HEK293 (cell line): Measurements from ENCODE around the gene SLC7A9.

Experiments used
- CTCF ChIA-PET: fragments of 350-600 bp; formaldehyde crosslinking; extraction: SDS; loops from one replicate; lab custom pipeline; 2021; ENCODE audit warnings: antibody characterized with exemption; lab: Yijun Ruan, JAX
- POLR2A ChIA-PET: fragments of 300-600 bp; formaldehyde crosslinking; extraction: SDS; loops from one replicate; lab custom pipeline; 2020; ENCODE audit warnings: antibody characterized with exemption, inconsistent platforms; lab: Yijun Ruan, JAX
- H3K27ac ChIP-seq: fragments of 200-500 bp; sonication (Bioruptor generic); 2 replicates; pipeline ENCODE4 v1.5.1; 2014; ENCODE audit warnings: low read depth, low read length, control low read depth, inconsistent platforms; ENCODE audit errors: extremely low read depth
- H3K36me3 ChIP-seq, 2 experiments: fragments of 200-500 bp in 1 of 2; sonication (Bioruptor generic) in 1 of 2; 1 replicate in 1 of 2; 2 replicates in 1 of 2; pipeline ENCODE4 v1.5.1; 2014 to 2017; ENCODE audit warnings: inconsistent platforms in 2 of 2, low read length in 2 of 2; ENCODE audit not compliant: control insufficient read depth in 2 of 2, insufficient read depth in 1 of 2
- H3K4me1 ChIP-seq: fragments of 200-500 bp; sonication (Bioruptor generic); 2 replicates; pipeline ENCODE4 v1.5.1; 2014; ENCODE audit warnings: mild to moderate bottlenecking, low read length, inconsistent platforms; ENCODE audit not compliant: control insufficient read depth, insufficient read depth
- H3K4me3 ChIP-seq: 2 replicates; pipeline ENCODE4 v1.5.1; 2011; ENCODE audit warnings: low read depth, mild to moderate bottlenecking, control low read depth, low read length, moderate library complexity
- H3K9me3 ChIP-seq: fragments of 200-500 bp; sonication (Bioruptor generic); 2 replicates; pipeline ENCODE4 v1.5.1; 2014; ENCODE audit warnings: low read depth, low read length, inconsistent platforms; ENCODE audit not compliant: control insufficient read depth, insufficient read depth
- BCL11B ChIP-seq: fragments of 450-650 bp; formaldehyde crosslinking; IDR thresholded peaks from 2 replicates; pipeline ENCODE4 v1.5.1; 2016; ENCODE audit warnings: low read depth, missing biosample characterization, missing genetic modification characterization
- GLIS1 ChIP-seq: fragments of 450-650 bp; formaldehyde crosslinking; IDR thresholded peaks from 2 replicates; pipeline ENCODE4 v1.5.1; 2016; ENCODE audit warnings: missing biosample characterization, missing genetic modification characterization
- RBAK ChIP-seq: fragments of 450-650 bp; formaldehyde crosslinking; IDR thresholded peaks from 2 replicates; pipeline ENCODE4 v1.5.1; 2016; ENCODE audit warnings: missing biosample characterization, missing genetic modification characterization
- TSHZ1 ChIP-seq: fragments of 450-650 bp; formaldehyde crosslinking; IDR thresholded peaks from 2 replicates; pipeline ENCODE4 v1.5.1; 2016; ENCODE audit warnings: missing biosample characterization, missing genetic modification characterization, borderline replicate concordance
- YY1 ChIP-seq: fragments of 450-650 bp; formaldehyde crosslinking; IDR thresholded peaks from 2 replicates; pipeline ENCODE4 v1.5.1; 2018; ENCODE audit warnings: missing biosample characterization, missing genetic modification characterization
- ZBTB6 ChIP-seq: fragments of 450-650 bp; formaldehyde crosslinking; IDR thresholded peaks from 2 replicates; pipeline ENCODE4 v1.5.1; 2017; ENCODE audit warnings: missing biosample characterization, missing genetic modification characterization
- ZNF19 ChIP-seq: fragments of 450-650 bp; formaldehyde crosslinking; IDR thresholded peaks from 2 replicates; pipeline ENCODE4; 2016; ENCODE audit warnings: missing biosample characterization, missing genetic modification characterization, low read depth
- ZNF26 ChIP-seq: fragments of 450-650 bp; formaldehyde crosslinking; IDR thresholded peaks from 2 replicates; pipeline ENCODE4 v1.5.1; 2016; ENCODE audit warnings: missing biosample characterization, missing genetic modification characterization
- ZNF362 ChIP-seq: fragments of 450-650 bp; formaldehyde crosslinking; IDR thresholded peaks from 2 replicates; pipeline ENCODE4 v1.5.1; 2016; ENCODE audit warnings: missing biosample characterization, missing genetic modification characterization
- ZNF394 ChIP-seq: fragments of 450-650 bp; formaldehyde crosslinking; IDR thresholded peaks from 2 replicates; pipeline ENCODE4 v1.5.1; 2016; ENCODE audit warnings: missing biosample characterization, missing genetic modification characterization, mild to moderate bottlenecking, moderate library complexity, borderline replicate concordance
- ZNF571 ChIP-seq: fragments of 450-650 bp; formaldehyde crosslinking; IDR thresholded peaks from 2 replicates; pipeline ENCODE4 v1.5.0; 2017; ENCODE audit warnings: missing biosample characterization, missing genetic modification characterization
- ZNF692 ChIP-seq: fragments of 450-650 bp; formaldehyde crosslinking; IDR thresholded peaks from 2 replicates; pipeline ENCODE4 v1.5.1; 2016; ENCODE audit warnings: missing biosample characterization, missing genetic modification characterization
- ZNF777 ChIP-seq: fragments of 450-650 bp; formaldehyde crosslinking; IDR thresholded peaks from 2 replicates; pipeline ENCODE4 v1.5.1; 2017; ENCODE audit warnings: missing biosample characterization, missing genetic modification characterization, borderline replicate concordance
- ZNF791 ChIP-seq: fragments of 450-650 bp; formaldehyde crosslinking; IDR thresholded peaks from 2 replicates; pipeline ENCODE4 v1.5.1; 2016; ENCODE audit warnings: missing biosample characterization, missing genetic modification characterization

SLC7A9 gene

GRCh38 chr19:32890841-32891240 is 21.3 kb upstream of the SLC7A9 start:
- ChIA-PET POLR2A (no interaction called here), CTCF (interaction anchor here (0.6 kb wide), 1 partner anchor 51 kb away, joined by 3 read pairs; no protein-coding TSS in a partner anchor)
- peaks cover 7% of the 10 kb centered on the region; the same call in 1 of the 2 replicates for H3K9me3 ChIP-seq
- TF ChIP-seq ZNF19 (no peak), ZNF791 (tag by site-specific recombination) (no peak), GLIS1 (no peak), RBAK (tag by site-specific recombination) (no peak), YY1 (tag by site-specific recombination) (no peak), ZNF571 (tag by site-specific recombination) (no peak), ZNF26 (no peak), TSHZ1 (no peak), ZNF362 (no peak), ZBTB6 (tag by site-specific recombination) (no peak), ZNF692 (tag by site-specific recombination) (no peak), ZNF394 (tag by site-specific recombination) (no peak)
- TF ChIP-seq, all 188 proteins: peak for 0
- peaks cover 4 to 30% of the 10 kb centered on the region in 2 experiments for H3K36me3 ChIP-seq
- no peak overlapping the region for H3K4me3 ChIP-seq
- peaks cover 6% of the 10 kb centered on the region; the same call in 1 of the 2 replicates for H3K4me1 ChIP-seq
- H3K27ac ChIP-seq: no peak overlapping the region

- peaks cover 5% of the 10 kb centered on the region; the same call in 1 of the 2 replicates for H3K9me3 ChIP-seq
- peaks cover 9% of the 10 kb centered on the region; the same call in 1 of the 2 replicates for H3K4me1 ChIP-seq
- H3K27ac ChIP-seq: no peak overlapping the region
- no peak overlapping the region for H3K4me3 ChIP-seq
- CTCF ChIA-PET: interaction anchor here (0.6 kb wide), 1 partner anchor 211 kb away, joined by 3 read pairs; no protein-coding TSS in a partner anchor
- TF ChIP-seq BCL11B (tag by site-specific recombination): no peak
- TF ChIP-seq ZNF777 (tag by site-specific recombination): no peak
- TF ChIP-seq, all 188 proteins: peak for 0
- H3K36me3 ChIP-seq: peaks cover 4 to 27% of the 10 kb centered on the region in 2 experiments
- POLR2A ChIA-PET: no interaction called here
These were observed 20.8 kb upstream of the SLC7A9 start for GRCh38 chr19:32890326-32890725.
